Stimulated activated naive CD8-positive, alpha-beta T cell treated with anti-CD3 and anti-CD28 coated beads, Interleukin-15, amount 100 ng/mL, for 72 hours (primary cell): ENCODE results near the gene RCL1.

Experiments
- ATAC-seq: fragments of 150-1000 bp; cut with Tn5 transposase; 2 replicates; pipeline ENCODE4 v1.10.0; 2021; ENCODE audit warnings: mild to moderate bottlenecking, moderate library complexity
- DNase-seq, 2 donors: peaks; one replicate each; pipeline ENCODE4 v3.0.0; 2021 to 2022
- H3K27ac Mint-ChIP-seq, 2 donors: one replicate each; pipeline ENCODE4 v1.8.0; 2022; ENCODE audit warnings: mild to moderate bottlenecking in 2 of 2, mixed read lengths in 2 of 2, moderate library complexity in 2 of 2
- H3K27me3 Mint-ChIP-seq: one replicate; pipeline ENCODE4 v1.8.0; 2022; ENCODE audit warnings: mixed read lengths
- H3K4me1 Mint-ChIP-seq: one replicate; pipeline ENCODE4 v1.8.0; 2022; ENCODE audit warnings: mild to moderate bottlenecking, mixed read lengths
- H3K4me3 Mint-ChIP-seq, 2 donors: one replicate each; pipeline ENCODE4 v1.8.0; 2022; ENCODE audit warnings: mild to moderate bottlenecking in 2 of 2, mixed read lengths in 2 of 2, moderate library complexity in 1 of 2
- H3K9me3 Mint-ChIP-seq, 2 donors: one replicate each; pipeline ENCODE4 v1.8.0; 2022; ENCODE audit warnings: mixed read lengths in 2 of 2

The RCL1 gene

DNA sequence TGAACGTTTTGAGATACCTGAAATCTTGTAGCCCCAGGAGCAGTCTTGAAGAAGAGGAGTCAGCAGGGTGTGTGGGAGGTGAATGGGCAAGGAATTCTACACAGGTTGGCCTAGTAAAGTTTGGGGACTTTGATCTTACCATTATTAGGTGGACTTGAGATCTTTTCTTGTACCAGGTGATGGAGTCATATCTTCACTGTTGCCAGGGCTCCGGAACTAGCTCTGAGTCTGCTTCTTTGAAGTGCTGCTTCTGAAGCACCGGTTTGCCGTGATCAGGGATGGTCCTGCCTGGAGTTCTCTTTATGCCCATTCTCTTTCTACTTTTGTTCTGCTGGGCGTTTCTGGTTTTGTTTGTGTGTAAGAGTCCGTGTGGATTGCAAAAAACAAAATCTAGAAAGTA, 27.4 kb downstream of the RCL1 start:
- Mint-ChIP-seq H3K4me3 (no peak overlapping the region), H3K27me3 (no peaks in the 10 kb centered on the region)
- DNase-seq = no peak

GRCh38 chr9:4821133-4821532, 28.4 kb downstream of the RCL1 start:
- Mint-ChIP-seq H3K27ac (no peak overlapping the region), H3K9me3 (no peaks in the 10 kb centered on the region), H3K4me1 (peaks cover 25% of the 10 kb centered on the region), H3K27me3 (no peaks in the 10 kb centered on the region), H3K4me3 (no peak overlapping the region)
- DNase-seq (no peak), ATAC-seq (no peak)

More for the DNA sequence above, 27.4 kb downstream of the RCL1 start:
- peaks cover 34% of the 10 kb centered on the region for H3K4me1 Mint-ChIP-seq
- no peak overlapping the region for H3K27ac Mint-ChIP-seq
- ATAC-seq = no peak
- H3K9me3 Mint-ChIP-seq = peaks cover under 1 to 3% of the 10 kb centered on the region in 2 donors

GRCh38 chr9:4822057-4822456, 29.3 kb downstream of the RCL1 start:
- Mint-ChIP-seq H3K4me1 (peaks cover 24% of the 10 kb centered on the region), H3K27ac (peak overlapping the region in 1 of 2 donors; percentile 63), H3K4me3 (no peak overlapping the region), H3K27me3 (no peaks in the 10 kb centered on the region), H3K9me3 (no peaks in the 10 kb centered on the region)
- DNase-seq (no peak), ATAC-seq (no peak)

DNA sequence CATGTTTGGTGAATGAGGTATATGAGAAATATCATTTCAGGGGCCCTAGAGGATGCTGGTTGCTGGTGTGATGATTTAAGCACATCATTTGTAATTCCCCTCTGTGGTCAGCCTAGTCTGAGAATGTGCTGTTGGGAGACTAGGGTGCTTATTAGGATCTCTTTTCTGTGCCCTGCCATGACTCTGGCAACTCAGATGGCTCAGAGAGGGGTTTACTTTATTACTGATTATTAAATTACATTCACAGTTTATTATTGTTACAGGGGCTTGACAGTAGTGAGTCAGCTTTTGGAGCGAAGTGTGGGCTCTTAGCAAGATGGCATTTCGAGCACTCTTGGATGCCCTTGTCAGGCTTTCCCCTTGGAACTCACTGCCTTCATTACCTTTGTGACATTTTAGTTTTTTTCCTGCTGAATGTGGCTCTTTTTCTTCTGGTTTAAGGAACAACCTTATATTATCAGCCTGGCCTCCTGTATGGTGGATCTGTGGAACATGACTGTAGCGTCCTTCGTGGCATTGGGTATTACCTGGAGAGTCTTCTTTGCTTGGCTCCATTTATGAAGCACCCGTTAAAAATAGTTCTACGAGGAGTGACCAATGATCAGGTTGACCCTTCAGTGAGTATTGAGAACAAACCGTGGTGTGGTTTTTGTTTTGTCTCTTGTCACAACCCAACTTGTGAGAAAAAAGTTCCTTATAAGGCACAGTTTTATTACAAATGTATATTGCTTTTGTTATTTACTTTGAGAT, 33.8 kb downstream of the RCL1 start:
- H3K27ac Mint-ChIP-seq = no peak overlapping the region
- H3K4me3 Mint-ChIP-seq = no peak overlapping the region
- DNase-seq = no peak
- no peaks in the 10 kb centered on the region for H3K27me3 Mint-ChIP-seq
- peak; percentile 91 for ATAC-seq
- H3K4me1 Mint-ChIP-seq = peaks cover 7% of the 10 kb centered on the region
- no peaks in the 10 kb centered on the region for H3K9me3 Mint-ChIP-seq

DNA sequence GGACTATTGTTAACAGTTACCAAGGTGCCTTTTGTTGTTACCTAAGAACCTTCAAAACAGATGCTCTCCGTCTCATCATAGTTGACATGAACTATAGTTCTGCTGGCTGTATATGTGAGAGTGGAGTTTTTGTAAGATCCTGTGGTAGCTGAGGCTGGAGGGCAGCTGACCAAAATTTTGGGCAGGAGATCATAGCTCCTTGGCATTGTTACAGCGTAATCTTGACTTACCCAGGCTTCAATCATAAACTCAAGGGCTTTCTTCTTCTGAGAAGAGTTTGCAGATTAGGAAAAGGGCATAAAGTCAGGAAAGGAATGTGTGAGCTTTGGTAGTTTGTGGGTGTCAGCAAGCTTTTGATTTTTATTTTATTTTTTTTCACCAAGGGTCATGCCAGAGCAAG, 34.5 kb downstream of the RCL1 start:
- Mint-ChIP-seq H3K9me3 (no peaks in the 10 kb centered on the region), H3K27me3 (no peaks in the 10 kb centered on the region), H3K4me3 (no peak overlapping the region), H3K4me1 (peaks cover 1% of the 10 kb centered on the region), H3K27ac (peak overlapping the region in 1 of 2 donors; percentile 13)
- DNase-seq (no peak), ATAC-seq (no peak)

DNA sequence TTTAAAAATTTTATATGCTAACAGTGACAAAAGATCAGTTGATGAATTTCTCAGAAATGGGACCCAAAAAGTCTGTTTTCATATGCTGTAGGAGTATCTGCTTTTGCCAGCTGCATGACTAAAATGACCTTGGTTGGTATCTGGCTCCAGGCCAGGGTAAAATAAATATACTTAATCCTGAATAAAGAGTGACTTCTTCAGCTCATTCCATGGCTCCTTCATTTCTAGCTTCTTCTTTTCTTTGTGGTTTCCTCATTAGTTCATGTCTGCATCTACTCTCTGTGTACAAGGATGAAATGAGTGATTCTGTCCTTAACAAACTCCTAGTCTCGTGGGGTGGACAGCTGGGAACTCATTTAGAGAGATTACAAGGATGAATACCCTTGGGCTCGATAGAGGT, 36.0 kb downstream of the RCL1 start:
- no peak for DNase-seq

GRCh38 chr9:4829969-4830368, 37.2 kb downstream of the RCL1 start:
- H3K4me1 Mint-ChIP-seq = peaks cover 23% of the 10 kb centered on the region
- no peaks in the 10 kb centered on the region for H3K9me3 Mint-ChIP-seq
- ATAC-seq (no peak), DNase-seq (no peak)
- no peaks in the 10 kb centered on the region for H3K27me3 Mint-ChIP-seq
- H3K4me3 Mint-ChIP-seq = no peak overlapping the region
- H3K27ac Mint-ChIP-seq = no peak overlapping the region

More for the DNA sequence above, 36.0 kb downstream of the RCL1 start:
- H3K9me3 Mint-ChIP-seq = no peaks in the 10 kb centered on the region
- H3K4me1 Mint-ChIP-seq = peaks cover 11% of the 10 kb centered on the region
- no peak overlapping the region for H3K4me3 Mint-ChIP-seq
- H3K27me3 Mint-ChIP-seq = no peaks in the 10 kb centered on the region
- ATAC-seq = no peak
- no peak overlapping the region for H3K27ac Mint-ChIP-seq

- no peaks in the 10 kb centered on the region for H3K9me3 Mint-ChIP-seq
- H3K4me3 Mint-ChIP-seq = no peak overlapping the region
- peaks cover 26% of the 10 kb centered on the region for H3K4me1 Mint-ChIP-seq
- ATAC-seq (no peak), DNase-seq (no peak)
- no peak overlapping the region for H3K27ac Mint-ChIP-seq
- H3K27me3 Mint-ChIP-seq = no peaks in the 10 kb centered on the region
Measured at GRCh38 chr9:4830699-4831098, 38.0 kb downstream of the RCL1 start.

- no peak for DNase-seq
- Mint-ChIP-seq H3K4me3 (no peak overlapping the region), H3K27ac (no peak overlapping the region), H3K9me3 (no peaks in the 10 kb centered on the region), H3K27me3 (no peaks in the 10 kb centered on the region), H3K4me1 (peaks cover 28% of the 10 kb centered on the region)
- no peak for ATAC-seq
Measured at GRCh38 chr9:4831119-4831518, 38.4 kb downstream of the RCL1 start.

DNA sequence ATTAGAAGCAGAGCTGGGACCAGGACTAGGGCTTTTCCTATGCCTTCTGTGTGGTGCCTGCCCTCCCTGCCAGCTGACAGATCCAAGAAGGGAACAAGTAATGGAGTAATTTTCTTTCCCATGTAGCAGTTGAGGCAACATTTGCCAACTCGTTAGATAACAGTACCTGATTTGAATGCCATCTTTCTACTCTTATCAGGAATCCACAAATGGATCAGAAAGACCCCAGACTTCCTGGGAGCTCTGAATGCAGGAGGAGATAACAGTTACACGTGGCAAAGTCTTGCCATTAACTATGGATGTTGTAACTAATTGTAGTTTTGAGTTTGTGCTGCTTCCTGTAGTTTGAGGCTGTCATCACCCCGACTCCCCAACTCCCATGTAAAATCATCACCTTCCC, 39.2 kb downstream of the RCL1 start:
- H3K27ac Mint-ChIP-seq = no peak overlapping the region
- DNase-seq (no peak), ATAC-seq (no peak)
- H3K4me3 Mint-ChIP-seq = no peak overlapping the region
- no peaks in the 10 kb centered on the region for H3K27me3 Mint-ChIP-seq
- peaks cover 34% of the 10 kb centered on the region for H3K4me1 Mint-ChIP-seq
- H3K9me3 Mint-ChIP-seq = no peaks in the 10 kb centered on the region

DNA sequence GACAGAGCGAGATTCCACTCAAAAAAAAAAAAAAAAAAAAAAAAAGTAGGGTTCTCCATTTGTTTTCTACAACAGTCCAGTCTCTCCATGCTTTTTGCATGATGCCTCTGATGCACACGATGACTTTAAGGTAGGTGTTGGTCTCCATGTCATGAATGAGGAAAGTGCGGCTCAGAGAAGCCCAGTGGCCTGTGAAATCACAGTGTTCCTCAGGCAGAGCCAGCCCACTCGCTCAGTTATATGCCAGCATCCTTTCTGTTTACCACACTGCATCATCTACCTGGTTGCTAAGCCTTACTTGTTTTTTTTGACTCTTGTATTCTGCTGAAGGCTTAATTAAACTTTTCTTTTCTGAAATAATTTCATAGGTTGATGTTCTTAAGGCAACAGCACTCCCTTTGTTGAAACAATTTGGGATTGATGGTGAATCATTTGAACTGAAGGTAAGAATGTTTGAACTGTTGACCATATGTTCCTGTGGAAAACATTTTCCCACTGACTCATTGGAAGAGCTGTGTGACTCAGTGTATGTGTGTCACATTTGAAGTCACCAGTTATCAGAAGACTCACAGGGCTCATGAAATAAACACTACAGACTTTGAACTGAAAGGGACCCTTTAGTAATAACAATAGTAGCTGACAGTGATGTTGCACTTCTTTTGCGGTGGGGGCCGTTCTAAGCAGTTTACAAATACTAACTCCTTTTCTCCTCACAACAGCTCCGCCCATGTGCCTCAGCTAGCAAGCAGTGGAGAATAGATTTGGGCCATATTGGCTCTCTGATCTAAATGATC, 40.2 kb downstream of the RCL1 start:
- Mint-ChIP-seq H3K9me3 (no peaks in the 10 kb centered on the region), H3K4me3 (peak overlapping the region in 1 of 2 donors; percentile 42), H3K27ac (peak overlapping the region; percentile 71 to 95), H3K4me1 (peaks cover 42% of the 10 kb centered on the region), H3K27me3 (no peaks in the 10 kb centered on the region)
- DNase-seq (peak in 1 of 2 donors; percentile 64), ATAC-seq (peak; percentile 95)

GRCh38 chr9:4833781-4834560, 41.2 kb downstream of the RCL1 start:
- H3K9me3 Mint-ChIP-seq = no peaks in the 10 kb centered on the region
- no peaks in the 10 kb centered on the region for H3K27me3 Mint-ChIP-seq
- peak overlapping the region; percentile 45 to 95 for H3K27ac Mint-ChIP-seq
- DNase-seq = no peak
- H3K4me1 Mint-ChIP-seq = peaks cover 52% of the 10 kb centered on the region
- peak overlapping the region in 1 of 2 donors; percentile 39 for H3K4me3 Mint-ChIP-seq
- no peak for ATAC-seq

GRCh38 chr9:4836676-4837075, 43.9 kb downstream of the RCL1 start:
- peaks cover 71% of the 10 kb centered on the region for H3K4me1 Mint-ChIP-seq
- no peak for ATAC-seq
- no peak for DNase-seq
- H3K4me3 Mint-ChIP-seq = no peak overlapping the region
- H3K27me3 Mint-ChIP-seq = no peaks in the 10 kb centered on the region
- peak overlapping the region in 1 of 2 donors; percentile 75 for H3K27ac Mint-ChIP-seq
- no peaks in the 10 kb centered on the region for H3K9me3 Mint-ChIP-seq

DNA sequence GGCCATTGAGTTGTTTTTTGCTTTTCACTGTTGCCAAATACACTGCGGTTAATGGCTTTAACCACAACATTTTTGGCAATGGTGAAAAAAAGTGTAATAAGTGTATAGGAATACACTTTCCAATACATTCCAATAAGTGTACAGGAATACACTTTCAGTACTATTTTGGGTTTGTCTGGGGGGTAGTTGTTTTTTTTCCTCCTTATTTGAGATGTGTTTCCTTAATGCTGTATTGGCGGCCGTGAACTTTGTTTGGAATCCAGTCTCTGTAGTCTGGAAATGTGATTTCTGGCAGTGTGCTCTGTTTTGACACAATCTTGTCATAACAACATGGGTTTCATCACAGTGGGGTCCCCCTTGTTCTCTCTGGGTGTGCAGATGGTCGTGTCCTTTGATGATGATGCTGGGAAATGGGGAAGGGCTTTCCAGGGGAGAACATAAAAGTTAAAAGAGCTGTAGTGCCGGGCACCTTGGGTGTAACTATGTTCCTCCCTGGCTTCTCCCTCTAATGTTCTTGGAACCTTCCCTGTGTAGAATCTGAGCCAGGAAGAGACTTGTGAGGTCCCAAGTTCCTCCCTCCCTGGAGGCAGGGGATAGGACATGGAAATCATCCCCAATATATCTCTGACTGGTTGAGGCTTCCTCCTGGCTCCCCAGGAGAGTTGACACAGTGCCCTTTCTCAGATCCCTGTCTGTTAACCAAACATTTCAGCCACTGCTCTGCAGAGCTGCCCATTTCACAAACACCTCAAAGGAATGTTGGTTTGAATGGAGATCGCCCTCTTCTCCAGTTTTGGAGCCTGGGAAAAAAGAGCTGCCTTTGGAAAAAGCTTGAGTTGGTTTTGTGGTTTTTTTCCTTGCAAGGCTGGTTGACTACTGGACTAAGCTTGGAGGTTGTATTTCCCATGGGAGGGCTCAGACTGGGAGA, 44.8 kb downstream of the RCL1 start:
- no peak for ATAC-seq
- Mint-ChIP-seq H3K9me3 (no peaks in the 10 kb centered on the region), H3K27me3 (no peaks in the 10 kb centered on the region), H3K4me3 (no peak overlapping the region), H3K4me1 (peaks cover 77% of the 10 kb centered on the region), H3K27ac (peak overlapping the region in 1 of 2 donors; percentile 11)
- no peak for DNase-seq

DNA sequence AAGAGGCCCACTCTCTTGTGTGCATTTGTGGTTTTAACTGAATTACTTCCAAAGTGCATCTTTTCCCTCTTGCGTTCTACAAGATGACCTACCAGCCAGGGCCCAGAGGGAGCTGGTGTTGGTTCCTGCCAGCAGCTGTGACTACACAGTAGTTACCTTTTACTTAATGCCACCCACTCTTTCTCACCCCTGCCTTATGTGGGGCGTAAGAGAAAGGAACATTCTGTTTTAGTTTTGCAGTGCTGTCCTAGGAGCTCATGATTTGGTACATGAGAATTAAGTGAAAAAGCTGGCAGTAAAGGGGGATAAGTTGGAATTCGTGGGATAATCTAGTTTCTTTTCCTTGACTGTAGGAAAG, 45.4 kb downstream of the RCL1 start:
- H3K9me3 Mint-ChIP-seq = no peaks in the 10 kb centered on the region
- ATAC-seq = peak; percentile 59
- no peak overlapping the region for H3K27ac Mint-ChIP-seq
- peak overlapping the region in 1 of 2 donors; percentile 12 for H3K4me3 Mint-ChIP-seq
- peak in 1 of 2 donors; percentile 14 for DNase-seq
- H3K27me3 Mint-ChIP-seq = no peaks in the 10 kb centered on the region
- H3K4me1 Mint-ChIP-seq = peaks cover 72% of the 10 kb centered on the region
